Vagina (tissue), 2 donors: ENCODE measurements around the gene TBC1D30. TPM values are rescaled to one million over a fixed set of nuclear protein-coding genes. Genes with fewer than 3 reads are reported as not detected.

Source experiments
- DNase-seq, 2 donors: peaks; one replicate each; pipeline ENCODE4 v3.0.0-alpha.2; 2017; ENCODE audit errors: extremely low spot score in 2 of 2
- H3K27ac ChIP-seq: fragments of 200-600 bp; sonication (generic); one replicate; pipeline ENCODE4 v1.5.1; 2019
- H3K27me3 ChIP-seq: fragments of 200-600 bp; sonication (generic); one replicate; pipeline ENCODE4 v1.5.1; 2019
- H3K36me3 ChIP-seq, 2 donors: fragments of 200-600 bp; sonication (generic); one replicate each; pipeline ENCODE4 v1.5.1; 2017 to 2019
- H3K4me1 ChIP-seq: fragments of 200-600 bp; sonication (generic); one replicate; pipeline ENCODE4 v1.5.1; 2019
- H3K4me3 ChIP-seq, 2 donors: fragments of 200-600 bp; sonication (generic); 1 replicate in 1 of 2; 2 replicates in 1 of 2; pipeline ENCODE4 v1.5.1; 2016 to 2019
- H3K9me3 ChIP-seq: fragments of 200-600 bp; sonication (generic); one replicate; pipeline ENCODE4 v1.5.1; 2019
- POLR2A ChIP-seq, 2 donors: fragments of 450-650 bp; IDR thresholded peaks; one replicate each; pipeline ENCODE4 v1.6.1; 2017; ENCODE audit warnings: antibody characterized with exemption in 2 of 2, mild to moderate bottlenecking in 2 of 2, moderate library complexity in 2 of 2
- POLR2AphosphoS5 ChIP-seq, 2 donors: sonication (generic); formaldehyde crosslinking; IDR thresholded peaks; one replicate each; pipeline ENCODE4 v1.9.0; 2017; ENCODE audit warnings: antibody characterized with exemption in 2 of 2, mild to moderate bottlenecking in 2 of 2, low read depth in 1 of 2; ENCODE audit not compliant: insufficient read depth in 1 of 2
- intact Hi-C: fragments of 100-400 bp; cut with DNase I; formaldehyde crosslinking; loops from one replicate; pipeline ENCODE4 v1.15.1; 2023
- total RNA-seq: library from RNA; depleted of rRNA; stranded (reverse); fragments of >200 nt; gene quantifications from one replicate; pipeline ENCODE4 v1.2.3, GENCODE V29; 2016
- TF ChIP-seq, protein P1 (sequence below), 3 experiments: fragments of 450-650 bp in 2 of 3; fragments of 200-600 bp in 1 of 3; sonication (generic) in 1 of 3; IDR thresholded peaks; one replicate each; pipeline ENCODE4 v1.5.1; 2017 to 2019; ENCODE audit warnings: antibody characterized with exemption in 3 of 3, mild to moderate bottlenecking in 2 of 3, moderate library complexity in 2 of 3

The TBC1D30 gene
- total RNA-seq, 1 donor from 2014 or later, result 3.9 TPM

DNA sequence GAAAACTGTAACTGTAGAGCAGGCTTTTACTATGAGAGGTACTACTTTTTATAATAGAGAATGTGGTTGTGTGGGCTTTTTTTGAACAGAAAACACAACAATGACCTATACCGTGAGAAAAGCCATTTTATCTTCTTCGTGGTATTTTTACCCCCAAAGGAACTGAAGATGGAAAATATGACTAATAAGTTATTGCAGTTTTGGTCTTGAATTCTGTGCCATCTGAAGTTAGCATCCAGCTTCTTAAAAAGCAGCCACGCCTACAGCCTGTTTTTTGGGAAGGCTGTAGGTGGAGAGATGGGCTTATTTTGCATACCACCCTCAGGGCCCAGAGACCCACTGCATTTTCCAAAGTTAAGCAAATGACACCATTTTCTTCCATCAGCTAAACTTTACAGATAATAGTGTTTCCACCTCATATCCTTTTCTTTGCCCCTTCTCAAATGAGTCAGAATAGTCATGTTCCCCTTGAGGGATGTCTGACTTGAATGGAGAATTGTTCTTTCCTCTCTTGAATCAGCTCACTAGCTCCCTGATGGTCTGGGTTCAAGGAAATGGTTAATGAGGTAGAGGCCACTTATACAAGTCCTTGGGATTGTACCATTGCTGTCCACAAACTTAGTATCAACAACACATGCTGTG lies 53.0 kb downstream of the TBC1D30 start:
- intact Hi-C loops, result no loop called here
- Histone ChIP-seq H3K4me1 (no peaks in the 10 kb centered on the region), H3K36me3 (no peaks in the 10 kb centered on the region), H3K27ac (no peak overlapping the region), H3K4me3 (no peak overlapping the region), H3K27me3 (no peaks in the 10 kb centered on the region), H3K9me3 (no peaks in the 10 kb centered on the region)
- DNase-seq, result no peak
- TF ChIP-seq, protein P1, sequence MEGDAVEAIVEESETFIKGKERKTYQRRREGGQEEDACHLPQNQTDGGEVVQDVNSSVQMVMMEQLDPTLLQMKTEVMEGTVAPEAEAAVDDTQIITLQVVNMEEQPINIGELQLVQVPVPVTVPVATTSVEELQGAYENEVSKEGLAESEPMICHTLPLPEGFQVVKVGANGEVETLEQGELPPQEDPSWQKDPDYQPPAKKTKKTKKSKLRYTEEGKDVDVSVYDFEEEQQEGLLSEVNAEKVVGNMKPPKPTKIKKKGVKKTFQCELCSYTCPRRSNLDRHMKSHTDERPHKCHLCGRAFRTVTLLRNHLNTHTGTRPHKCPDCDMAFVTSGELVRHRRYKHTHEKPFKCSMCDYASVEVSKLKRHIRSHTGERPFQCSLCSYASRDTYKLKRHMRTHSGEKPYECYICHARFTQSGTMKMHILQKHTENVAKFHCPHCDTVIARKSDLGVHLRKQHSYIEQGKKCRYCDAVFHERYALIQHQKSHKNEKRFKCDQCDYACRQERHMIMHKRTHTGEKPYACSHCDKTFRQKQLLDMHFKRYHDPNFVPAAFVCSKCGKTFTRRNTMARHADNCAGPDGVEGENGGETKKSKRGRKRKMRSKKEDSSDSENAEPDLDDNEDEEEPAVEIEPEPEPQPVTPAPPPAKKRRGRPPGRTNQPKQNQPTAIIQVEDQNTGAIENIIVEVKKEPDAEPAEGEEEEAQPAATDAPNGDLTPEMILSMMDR (IDR thresholded peaks at IDR 0.05), result no peak
- TF ChIP-seq POLR2AphosphoS5 (IDR thresholded peaks at IDR 0.05; ENCODE audit: insufficient read depth in 1 of 2, low read depth in 1 of 2), result no peak
- no peak for TF ChIP-seq POLR2A (IDR thresholded peaks at IDR 0.05)

DNA sequence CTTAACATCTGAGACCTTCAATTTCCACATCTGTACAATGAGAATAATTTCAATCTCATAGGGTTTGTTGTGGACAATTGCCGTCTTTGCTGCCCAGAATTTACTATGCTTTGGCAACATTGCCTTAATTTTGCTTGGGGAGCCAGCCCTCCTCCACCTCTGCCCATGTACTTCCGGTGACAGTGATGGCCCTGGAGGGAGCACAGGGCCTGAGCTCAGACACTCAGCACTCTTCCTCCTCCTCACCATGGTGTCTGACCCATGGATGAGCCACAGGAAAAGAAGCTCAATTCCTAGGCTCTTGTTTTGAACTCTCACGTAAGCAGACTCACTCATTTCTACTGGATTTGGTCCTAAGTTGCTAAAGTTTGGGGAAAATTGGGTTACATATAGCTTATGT lies 58.2 kb downstream of the TBC1D30 start:
- Histone ChIP-seq H3K4me3 (no peak overlapping the region), H3K9me3 (no peaks in the 10 kb centered on the region), H3K27me3 (no peaks in the 10 kb centered on the region), H3K27ac (no peak overlapping the region), H3K4me1 (no peaks in the 10 kb centered on the region), H3K36me3 (no peaks in the 10 kb centered on the region)
- DNase-seq, result peak in 1 of 2 donors; percentile 54
- TF ChIP-seq, protein P1 (IDR thresholded peaks at IDR 0.05), result no peak
- TF ChIP-seq POLR2AphosphoS5 (IDR thresholded peaks at IDR 0.05; ENCODE audit: insufficient read depth in 1 of 2, low read depth in 1 of 2), result no peak
- no peak for TF ChIP-seq POLR2A (IDR thresholded peaks at IDR 0.05)
- intact Hi-C loops, result loop anchor here (10.0 kb wide), 1 partner anchor 1222 kb away; no protein-coding TSS in a partner anchor

GRCh38 chr12:64883264-64884163 lies 59.1 kb downstream of the TBC1D30 start:
- Histone ChIP-seq H3K27me3 (no peaks in the 10 kb centered on the region), H3K4me1 (no peaks in the 10 kb centered on the region), H3K9me3 (no peaks in the 10 kb centered on the region), H3K4me3 (no peak overlapping the region), H3K27ac (no peak overlapping the region), H3K36me3 (no peaks in the 10 kb centered on the region)
- intact Hi-C loops, result loop anchor here (10.0 kb wide), 1 partner anchor 1221 kb away; no protein-coding TSS in a partner anchor
- no peak for DNase-seq
- TF ChIP-seq, protein P1 (IDR thresholded peaks at IDR 0.05), result no peak
- TF ChIP-seq POLR2A (IDR thresholded peaks at IDR 0.05) (no peak), POLR2AphosphoS5 (IDR thresholded peaks at IDR 0.05; ENCODE audit: insufficient read depth in 1 of 2, low read depth in 1 of 2) (no peak)

DNA sequence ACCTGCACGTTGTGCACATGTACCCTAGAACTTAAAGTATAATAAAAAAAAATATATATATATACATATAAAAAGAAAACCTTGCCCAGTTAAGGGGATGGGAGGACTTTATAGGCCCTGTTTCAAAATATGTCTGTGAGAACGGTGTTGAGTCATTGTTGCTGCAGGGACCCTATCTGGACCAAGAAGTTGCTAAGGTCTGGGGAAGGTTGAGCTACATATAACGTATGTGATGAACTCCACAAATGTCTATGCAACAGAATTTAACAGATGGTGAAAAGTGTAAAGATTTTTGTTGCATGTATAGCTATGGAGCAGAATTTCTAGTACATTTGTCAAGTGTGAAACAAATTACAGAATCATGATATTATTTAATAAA lies 59.7 kb downstream of the TBC1D30 start:
- H3K9me3 ChIP-seq, result no peaks in the 10 kb centered on the region
- no peaks in the 10 kb centered on the region for H3K36me3 ChIP-seq
- no peaks in the 10 kb centered on the region for H3K27me3 ChIP-seq
- intact Hi-C loops, result loop anchor here (10.0 kb wide), 1 partner anchor 1221 kb away; no protein-coding TSS in a partner anchor
- no peak for DNase-seq
- no peak overlapping the region for H3K27ac ChIP-seq
- no peak overlapping the region for H3K4me3 ChIP-seq
- no peaks in the 10 kb centered on the region for H3K4me1 ChIP-seq
- TF ChIP-seq, protein P1 (IDR thresholded peaks at IDR 0.05), result no peak
- TF ChIP-seq POLR2AphosphoS5 (IDR thresholded peaks at IDR 0.05; ENCODE audit: insufficient read depth in 1 of 2, low read depth in 1 of 2), result no peak
- TF ChIP-seq POLR2A (IDR thresholded peaks at IDR 0.05), result no peak
